DOHH2 (cell line): Measurements from ENCODE around the gene MXD3.

Experiments
- EZH2phosphoT487 ChIP-seq: fragments of 200-600 bp; sonication (generic); IDR thresholded peaks from 2 replicates; pipeline ENCODE4 v1.6.1; 2017; ENCODE audit warnings: borderline replicate concordance, mild to moderate bottlenecking, antibody characterized with exemption, low read length, moderate library complexity, mixed read lengths
- TF ChIP-seq, protein P1 (sequence below): fragments of 200-600 bp; sonication (generic); IDR thresholded peaks from one replicate; pipeline ENCODE4 v1.5.1; 2014; ENCODE audit warnings: antibody characterized with exemption, mild to moderate bottlenecking, low read depth, low read length; ENCODE audit not compliant: poor library complexity, severe bottlenecking

DNA sequence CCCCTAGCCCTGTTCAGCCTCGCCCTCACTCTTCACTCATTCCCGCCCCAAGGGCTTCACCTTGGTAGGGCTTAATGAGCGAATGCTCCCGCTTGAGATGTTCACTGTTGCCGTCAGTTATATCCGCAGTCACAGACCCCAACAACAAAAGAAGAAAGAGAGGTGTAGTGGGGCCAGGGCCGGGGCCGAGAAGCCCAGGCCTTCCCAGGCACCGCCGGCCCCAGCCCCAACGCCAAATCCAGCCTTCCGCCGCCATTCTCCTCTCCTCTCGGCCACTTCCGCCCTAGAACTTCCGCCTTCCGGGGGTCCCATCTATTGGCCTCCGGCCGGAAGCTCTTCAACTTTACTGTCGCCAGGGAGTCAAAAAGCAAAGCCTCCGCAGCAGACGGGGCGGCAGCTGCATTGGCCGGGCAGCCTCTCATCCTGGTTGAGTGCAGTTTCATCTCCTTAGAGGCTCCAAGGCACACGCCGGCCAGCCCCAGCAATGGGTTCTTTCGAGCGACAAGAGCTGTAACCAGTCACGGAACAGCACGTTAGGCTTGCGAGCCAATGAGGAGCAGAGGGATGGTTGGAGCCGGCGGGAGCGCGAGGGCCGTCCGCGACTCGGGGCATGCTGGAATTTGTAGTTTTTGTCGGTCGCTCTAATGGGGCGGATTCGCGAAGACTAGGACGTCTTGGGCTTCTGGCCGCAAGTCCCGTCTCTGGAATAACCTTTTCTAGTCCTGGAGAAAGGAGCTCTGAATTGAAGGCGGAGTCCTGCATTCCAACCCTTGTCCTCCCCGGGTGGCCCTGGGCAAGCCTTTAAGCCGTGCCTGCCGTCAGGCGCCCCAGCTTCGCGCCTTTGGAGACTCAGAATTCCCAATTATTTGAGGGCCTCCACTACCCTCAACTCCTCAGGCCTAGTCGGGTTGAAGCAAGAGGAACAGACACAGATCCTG, 40.0 kb upstream of the MXD3 start, which contains the start of gene LMAN2:
- TF ChIP-seq, protein P1, sequence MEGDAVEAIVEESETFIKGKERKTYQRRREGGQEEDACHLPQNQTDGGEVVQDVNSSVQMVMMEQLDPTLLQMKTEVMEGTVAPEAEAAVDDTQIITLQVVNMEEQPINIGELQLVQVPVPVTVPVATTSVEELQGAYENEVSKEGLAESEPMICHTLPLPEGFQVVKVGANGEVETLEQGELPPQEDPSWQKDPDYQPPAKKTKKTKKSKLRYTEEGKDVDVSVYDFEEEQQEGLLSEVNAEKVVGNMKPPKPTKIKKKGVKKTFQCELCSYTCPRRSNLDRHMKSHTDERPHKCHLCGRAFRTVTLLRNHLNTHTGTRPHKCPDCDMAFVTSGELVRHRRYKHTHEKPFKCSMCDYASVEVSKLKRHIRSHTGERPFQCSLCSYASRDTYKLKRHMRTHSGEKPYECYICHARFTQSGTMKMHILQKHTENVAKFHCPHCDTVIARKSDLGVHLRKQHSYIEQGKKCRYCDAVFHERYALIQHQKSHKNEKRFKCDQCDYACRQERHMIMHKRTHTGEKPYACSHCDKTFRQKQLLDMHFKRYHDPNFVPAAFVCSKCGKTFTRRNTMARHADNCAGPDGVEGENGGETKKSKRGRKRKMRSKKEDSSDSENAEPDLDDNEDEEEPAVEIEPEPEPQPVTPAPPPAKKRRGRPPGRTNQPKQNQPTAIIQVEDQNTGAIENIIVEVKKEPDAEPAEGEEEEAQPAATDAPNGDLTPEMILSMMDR, result no peak
- TF ChIP-seq EZH2phosphoT487, result no peak
